H9 (cell line): ENCODE data around the gene MISP. TPM values are rescaled to one million over a fixed set of nuclear protein-coding genes. Genes with fewer than 3 reads are reported as not detected.

Source experiments
- DNase-seq: peaks from one replicate; pipeline ENCODE4 v3.0.0-alpha.2; 2017
- H2AFZ ChIP-seq: one replicate; pipeline ENCODE4 v1.6.1; 2013; ENCODE audit warnings: mild to moderate bottlenecking, low read length, control low read depth, moderate library complexity
- H2AK5ac ChIP-seq: 2 replicates; pipeline ENCODE4 v1.6.1; 2013; ENCODE audit warnings: low read length, control low read depth, mixed read lengths; ENCODE audit not compliant: insufficient read length
- H2BK120ac ChIP-seq: one replicate; pipeline ENCODE4 v1.6.1; 2013; ENCODE audit warnings: low read depth, mild to moderate bottlenecking, low read length, control low read depth, inconsistent platforms; ENCODE audit not compliant: poor library complexity, severe bottlenecking
- H2BK12ac ChIP-seq: 2 replicates; pipeline ENCODE4 v1.6.1; 2013; ENCODE audit warnings: low read length, control low read depth, mixed read lengths, low read depth; ENCODE audit not compliant: insufficient read length
- H2BK15ac ChIP-seq: 2 replicates; pipeline ENCODE4 v1.6.1; 2013; ENCODE audit warnings: low read depth, low read length, control low read depth
- H2BK20ac ChIP-seq: one replicate; pipeline ENCODE4 v1.6.1; 2013; ENCODE audit warnings: low read depth, mild to moderate bottlenecking, low read length, control low read depth, inconsistent platforms; ENCODE audit not compliant: poor library complexity, severe bottlenecking
- H2BK5ac ChIP-seq: 2 replicates; pipeline ENCODE4 v1.6.1; 2013; ENCODE audit warnings: low read length, control low read depth, mixed read lengths; ENCODE audit not compliant: insufficient read length
- H3K14ac ChIP-seq: 2 replicates; pipeline ENCODE4 v1.6.1; 2013; ENCODE audit warnings: low read length, control low read depth; ENCODE audit not compliant: insufficient read depth
- H3K18ac ChIP-seq: 2 replicates; pipeline ENCODE4 v1.6.1; 2013; ENCODE audit warnings: low read depth, mild to moderate bottlenecking, mixed read lengths, low read length, control low read depth; ENCODE audit not compliant: insufficient read length
- H3K23ac ChIP-seq: 2 replicates; pipeline ENCODE4 v1.6.1; 2013; ENCODE audit warnings: low read length, control low read depth, mixed read lengths, low read depth; ENCODE audit not compliant: insufficient read length
- H3K23me2 ChIP-seq: 2 replicates; pipeline ENCODE4 v1.6.1; 2013; ENCODE audit warnings: low read depth, mild to moderate bottlenecking, mixed read lengths, low read length, control low read depth; ENCODE audit not compliant: insufficient read length, poor library complexity, severe bottlenecking
- H3K27ac ChIP-seq: 2 replicates; pipeline ENCODE4 v1.5.1; 2013; ENCODE audit warnings: low read length, control low read depth, mixed read lengths, low read depth; ENCODE audit not compliant: insufficient read length
- H3K27me3 ChIP-seq: 2 replicates; pipeline ENCODE4 v1.6.1; 2013; ENCODE audit warnings: low read length, control low read depth, inconsistent platforms; ENCODE audit not compliant: insufficient read depth
- H3K4ac ChIP-seq: 2 replicates; pipeline ENCODE4 v1.6.1; 2013; ENCODE audit warnings: low read depth, mild to moderate bottlenecking, control low read depth, inconsistent platforms, low read length, moderate library complexity
- H3K4me1 ChIP-seq: 2 replicates; pipeline ENCODE4 v1.6.1; 2013; ENCODE audit warnings: low read length, control low read depth, inconsistent platforms; ENCODE audit not compliant: insufficient read depth
- H3K4me2 ChIP-seq: 2 replicates; pipeline ENCODE4 v1.6.1; 2013; ENCODE audit warnings: low read length, control low read depth, mixed read lengths; ENCODE audit not compliant: insufficient read length, insufficient read depth
- H3K56ac ChIP-seq: 2 replicates; pipeline ENCODE4 v1.6.1; 2013; ENCODE audit warnings: low read depth, mild to moderate bottlenecking, mixed read lengths, low read length, control low read depth; ENCODE audit not compliant: insufficient read length
- H3K79me1 ChIP-seq: 2 replicates; pipeline ENCODE4 v1.6.1; 2013; ENCODE audit warnings: low read depth, mild to moderate bottlenecking, moderate library complexity, low read length, control low read depth, inconsistent platforms; ENCODE audit not compliant: insufficient read depth, poor library complexity, severe bottlenecking
- H3K79me2 ChIP-seq: 2 replicates; pipeline ENCODE4 v1.6.1; 2013; ENCODE audit warnings: low read length, control low read depth, inconsistent platforms; ENCODE audit not compliant: insufficient read depth
- H3K9ac ChIP-seq: 2 replicates; pipeline ENCODE4 v1.6.1; 2013; ENCODE audit warnings: low read length, control low read depth, mixed read lengths; ENCODE audit not compliant: insufficient read length; ENCODE audit errors: extremely low read depth
- H3K9me3 ChIP-seq: one replicate; pipeline ENCODE4 v1.6.1; 2013; ENCODE audit warnings: low read depth, low read length, inconsistent platforms; ENCODE audit not compliant: control insufficient read depth
- H3T11ph ChIP-seq: one replicate; pipeline ENCODE4 v1.6.1; 2013; ENCODE audit warnings: mild to moderate bottlenecking, low read length, control low read depth, inconsistent platforms
- H4K20me1 ChIP-seq: one replicate; pipeline ENCODE4 v1.6.1; 2013; ENCODE audit not compliant: control insufficient read depth, insufficient read length, insufficient read depth
- H4K5ac ChIP-seq: 2 replicates; pipeline ENCODE4 v1.6.1; 2013; ENCODE audit warnings: low read depth, mild to moderate bottlenecking, mixed read lengths, low read length, control low read depth; ENCODE audit not compliant: insufficient read length
- H4K8ac ChIP-seq: replicated peaks from 2 replicates; pipeline ENCODE4 v1.6.1; 2013; ENCODE audit warnings: low read length, control low read depth, mixed read lengths, low read depth; ENCODE audit not compliant: insufficient read length
- H4K91ac ChIP-seq: 2 replicates; pipeline ENCODE4 v1.6.1; 2013; ENCODE audit warnings: low read depth, mild to moderate bottlenecking, moderate library complexity, mixed read lengths, low read length, control low read depth; ENCODE audit not compliant: insufficient read length
- H3K27ac Mint-ChIP-seq, 3 experiments: 2 replicates in 2 of 3; 3 replicates in 1 of 3; pipeline ENCODE4 v1.8.0; 2020 to 2021; ENCODE audit warnings: mixed read lengths in 3 of 3, mild to moderate bottlenecking in 1 of 3, moderate library complexity in 1 of 3
- H3K27me3 Mint-ChIP-seq: 2 replicates; pipeline ENCODE4 v1.8.0; 2021; ENCODE audit warnings: low read depth, mild to moderate bottlenecking, moderate library complexity, mixed read lengths
- H3K36me3 Mint-ChIP-seq, 3 experiments: 2 replicates in 2 of 3; 3 replicates in 1 of 3; pipeline ENCODE4 v1.8.0; 2020 to 2021; ENCODE audit warnings: low read depth in 3 of 3, mixed read lengths in 3 of 3; ENCODE audit not compliant: insufficient read depth in 1 of 3
- H3K4me1 Mint-ChIP-seq, 2 experiments: 2 replicates each; pipeline ENCODE4 v1.8.0; 2020; ENCODE audit warnings: mixed read lengths in 2 of 2
- H3K4me3 Mint-ChIP-seq, 2 experiments: 2 replicates in 1 of 2; 3 replicates in 1 of 2; pipeline ENCODE4 v1.8.0; 2020 to 2021; ENCODE audit warnings: mild to moderate bottlenecking in 2 of 2, mixed read lengths in 2 of 2, moderate library complexity in 1 of 2
- H3K9me3 Mint-ChIP-seq, 2 experiments: 2 replicates in 1 of 2; 3 replicates in 1 of 2; pipeline ENCODE4 v1.8.0; 2020; ENCODE audit warnings: mild to moderate bottlenecking in 2 of 2, mixed read lengths in 2 of 2, moderate library complexity in 1 of 2
- WGBS: extraction: QIAGEN DNeasy Blood & Tissue Kit; methylation state at CpG from one replicate; pipeline ENCODE4 v1.1.7; 2013; ENCODE audit warnings: missing lambda C conversion rate, low lambda C conversion rate, mixed read lengths; ENCODE audit not compliant: insufficient read length; ENCODE audit errors: extremely low coverage; 5-methylcytosine and 5-hydroxymethylcytosine counted together
- total RNA-seq: library from RNA; stranded (reverse); gene quantifications from 2 replicates; pipeline ENCODE4 v1.2.1, GENCODE V29; 2021
- TF ChIP-seq, protein P1 (sequence below): fragments of 200-600 bp; sonication (generic); conservative IDR thresholded peaks from 3 replicates; pipeline ENCODE4 v1.8.0; 2021; ENCODE audit warnings: antibody characterized with exemption, mild to moderate bottlenecking

MISP gene
- total RNA-seq, 1 experiment from 2014 or later: 0.44 TPM

DNA sequence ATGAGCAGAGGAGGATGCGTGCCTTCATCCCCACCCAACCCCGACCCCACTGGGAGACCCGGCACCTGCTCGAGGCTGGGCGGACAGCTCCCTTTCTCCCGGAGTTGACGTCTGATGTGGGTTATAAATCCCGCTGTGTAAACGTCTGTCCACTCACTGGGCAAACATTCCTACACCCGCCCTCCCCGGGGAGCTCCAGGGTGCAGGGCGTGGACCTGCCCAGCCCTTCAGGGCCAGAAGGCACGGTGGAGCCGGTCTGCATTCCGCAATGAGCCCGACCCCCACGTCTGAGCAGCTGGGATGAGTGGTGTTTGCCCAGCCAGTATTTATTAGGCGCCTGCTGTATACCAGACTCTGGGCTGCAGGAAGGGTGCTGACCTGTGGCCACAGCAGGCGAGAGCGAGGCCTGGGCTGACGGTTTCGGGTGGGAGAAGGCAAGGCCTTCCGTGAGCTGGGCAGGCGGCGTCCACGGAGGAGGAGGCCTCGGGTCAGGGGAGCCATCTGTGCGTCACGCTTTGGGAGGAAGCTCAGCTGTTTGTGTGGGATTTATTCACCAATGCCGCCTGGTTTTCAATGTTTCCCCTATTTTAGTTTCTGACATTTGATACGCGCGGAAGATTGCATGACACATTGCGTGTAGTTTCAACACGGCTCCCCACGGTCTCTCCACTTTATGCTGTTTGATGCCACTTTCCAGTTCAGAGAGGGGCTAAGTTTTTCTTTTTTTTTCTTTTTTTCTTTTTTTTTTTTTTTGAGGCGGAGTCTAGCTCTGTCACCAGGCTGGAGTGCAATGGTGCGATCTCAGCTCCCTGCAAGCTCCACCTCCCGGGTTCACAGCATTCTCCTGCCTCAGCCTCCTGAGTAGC, 2.0 kb downstream of the MISP start:
- TF ChIP-seq, protein P1, sequence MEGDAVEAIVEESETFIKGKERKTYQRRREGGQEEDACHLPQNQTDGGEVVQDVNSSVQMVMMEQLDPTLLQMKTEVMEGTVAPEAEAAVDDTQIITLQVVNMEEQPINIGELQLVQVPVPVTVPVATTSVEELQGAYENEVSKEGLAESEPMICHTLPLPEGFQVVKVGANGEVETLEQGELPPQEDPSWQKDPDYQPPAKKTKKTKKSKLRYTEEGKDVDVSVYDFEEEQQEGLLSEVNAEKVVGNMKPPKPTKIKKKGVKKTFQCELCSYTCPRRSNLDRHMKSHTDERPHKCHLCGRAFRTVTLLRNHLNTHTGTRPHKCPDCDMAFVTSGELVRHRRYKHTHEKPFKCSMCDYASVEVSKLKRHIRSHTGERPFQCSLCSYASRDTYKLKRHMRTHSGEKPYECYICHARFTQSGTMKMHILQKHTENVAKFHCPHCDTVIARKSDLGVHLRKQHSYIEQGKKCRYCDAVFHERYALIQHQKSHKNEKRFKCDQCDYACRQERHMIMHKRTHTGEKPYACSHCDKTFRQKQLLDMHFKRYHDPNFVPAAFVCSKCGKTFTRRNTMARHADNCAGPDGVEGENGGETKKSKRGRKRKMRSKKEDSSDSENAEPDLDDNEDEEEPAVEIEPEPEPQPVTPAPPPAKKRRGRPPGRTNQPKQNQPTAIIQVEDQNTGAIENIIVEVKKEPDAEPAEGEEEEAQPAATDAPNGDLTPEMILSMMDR: no peak
- Histone ChIP-seq H2BK120ac (no peak overlapping the region), H3K79me1 (no peaks in the 10 kb centered on the region), H3K79me2 (no peaks in the 10 kb centered on the region), H3K23me2 (no peaks in the 10 kb centered on the region), H4K5ac (no peak overlapping the region), H2BK12ac (no peak overlapping the region), H3K27ac (no peak overlapping the region), H3K27me3 (no peaks in the 10 kb centered on the region), H3K56ac (no peak overlapping the region), H2AK5ac (no peak overlapping the region), H3K9me3 (no peaks in the 10 kb centered on the region), H2BK20ac (no peak overlapping the region), H4K20me1 (no peaks in the 10 kb centered on the region), H3K23ac (no peak overlapping the region), H2AFZ (no peak overlapping the region), H3T11ph (no peak overlapping the region), H4K8ac (no peak overlapping the region), H2BK15ac (no peak overlapping the region), H3K18ac (no peak overlapping the region), H2BK5ac (no peak overlapping the region), H3K4ac (no peak overlapping the region), H4K91ac (no peak overlapping the region), H3K9ac (no peak overlapping the region), H3K14ac (no peak overlapping the region), H3K4me2 (no peak overlapping the region), H3K4me1 (no peaks in the 10 kb centered on the region)
- 0 out of 4 replicates have a peak, but pooled peaks cover 0 to 8% of the 10 kb centered on the region in 2 experiments for H3K4me1 Mint-ChIP-seq
- WGBS: no CpG with 5 or more reads among the region's 39 CpGs
- H3K36me3 Mint-ChIP-seq: no peaks in the 10 kb centered on the region
- peaks cover 4% of the 10 kb centered on the region; the same call in 1 of the 2 replicates for H3K27me3 Mint-ChIP-seq
- H3K4me3 Mint-ChIP-seq: no peak overlapping the region
- peaks cover 2 to 4% of the 10 kb centered on the region in 2 experiments; a peak in 2 of 5 replicates for H3K9me3 Mint-ChIP-seq
- DNase-seq: no peak
- no peak overlapping the region; a peak in 1 of 7 replicates for H3K27ac Mint-ChIP-seq
